Keratinocyte (primary cell): Measurements from ENCODE around the gene FANK1.

Source experiments
- EZH2 ChIP-seq: IDR thresholded peaks from one replicate; pipeline ENCODE4 v1.6.1; 2012; ENCODE audit warnings: inconsistent platforms, mild to moderate bottlenecking, low read length, moderate library complexity
- TF ChIP-seq, protein P1 (sequence below), 3 experiments: IDR thresholded peaks in 1 of 3; conservative IDR thresholded peaks in 1 of 3; optimal IDR thresholded peaks in 1 of 3; 2 replicates in 2 of 3; 3 replicates in 1 of 3; pipeline versions ENCODE3 to v1.5.1; 2011; ENCODE audit warnings: low read length in 3 of 3, mild to moderate bottlenecking in 3 of 3, moderate library complexity in 2 of 3, control low read depth in 1 of 3, inconsistent platforms in 1 of 3; ENCODE audit not compliant: insufficient read depth in 2 of 3; ENCODE audit errors: extremely low read depth in 1 of 3

DNA sequence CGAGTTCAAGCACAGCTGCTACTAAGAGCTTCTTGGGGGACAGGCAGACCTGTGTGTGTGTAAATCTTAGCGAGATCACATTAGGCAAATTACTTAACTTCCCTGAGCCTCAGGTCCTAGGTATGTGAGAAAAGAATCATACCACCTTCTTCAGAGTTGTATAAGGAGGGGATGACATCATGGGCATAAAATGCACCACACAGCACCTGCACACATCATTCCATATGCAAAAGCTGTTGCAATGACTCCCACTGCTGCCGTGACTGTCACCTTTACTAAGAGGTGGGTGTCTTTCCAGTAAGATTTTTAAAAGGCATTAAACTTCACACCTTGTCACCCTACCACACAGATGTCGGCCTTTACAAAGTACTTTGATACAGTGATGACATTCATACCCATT is 146.0 kb downstream of the FANK1 start:
- TF ChIP-seq, protein P1, sequence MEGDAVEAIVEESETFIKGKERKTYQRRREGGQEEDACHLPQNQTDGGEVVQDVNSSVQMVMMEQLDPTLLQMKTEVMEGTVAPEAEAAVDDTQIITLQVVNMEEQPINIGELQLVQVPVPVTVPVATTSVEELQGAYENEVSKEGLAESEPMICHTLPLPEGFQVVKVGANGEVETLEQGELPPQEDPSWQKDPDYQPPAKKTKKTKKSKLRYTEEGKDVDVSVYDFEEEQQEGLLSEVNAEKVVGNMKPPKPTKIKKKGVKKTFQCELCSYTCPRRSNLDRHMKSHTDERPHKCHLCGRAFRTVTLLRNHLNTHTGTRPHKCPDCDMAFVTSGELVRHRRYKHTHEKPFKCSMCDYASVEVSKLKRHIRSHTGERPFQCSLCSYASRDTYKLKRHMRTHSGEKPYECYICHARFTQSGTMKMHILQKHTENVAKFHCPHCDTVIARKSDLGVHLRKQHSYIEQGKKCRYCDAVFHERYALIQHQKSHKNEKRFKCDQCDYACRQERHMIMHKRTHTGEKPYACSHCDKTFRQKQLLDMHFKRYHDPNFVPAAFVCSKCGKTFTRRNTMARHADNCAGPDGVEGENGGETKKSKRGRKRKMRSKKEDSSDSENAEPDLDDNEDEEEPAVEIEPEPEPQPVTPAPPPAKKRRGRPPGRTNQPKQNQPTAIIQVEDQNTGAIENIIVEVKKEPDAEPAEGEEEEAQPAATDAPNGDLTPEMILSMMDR (optimal IDR thresholded peaks at IDR 0.05 in 1 of 3, IDR thresholded peaks at IDR 0.05 in 1 of 3, conservative IDR thresholded peaks at IDR 0.05 in 1 of 3; ENCODE audit: extremely low read depth in 1 of 3, insufficient read depth in 2 of 3, low read length in 3 of 3): no peak
- no peak for TF ChIP-seq EZH2
